Suppressor macrophage treated with lipopolysaccharide for 4 hours (primary cell): Measurements from ENCODE around the gene PRKD3.
"Not testable (repeated sequence)": the region's sequence is repeated elsewhere in the genome, so short reads cannot be mapped to it uniquely, and the experiment has no call there.

ENCODE experiments used
- DNase-seq: peaks from one replicate; pipeline ENCODE4 v3.0.0-alpha.2; 2020

The PRKD3 gene

DNA sequence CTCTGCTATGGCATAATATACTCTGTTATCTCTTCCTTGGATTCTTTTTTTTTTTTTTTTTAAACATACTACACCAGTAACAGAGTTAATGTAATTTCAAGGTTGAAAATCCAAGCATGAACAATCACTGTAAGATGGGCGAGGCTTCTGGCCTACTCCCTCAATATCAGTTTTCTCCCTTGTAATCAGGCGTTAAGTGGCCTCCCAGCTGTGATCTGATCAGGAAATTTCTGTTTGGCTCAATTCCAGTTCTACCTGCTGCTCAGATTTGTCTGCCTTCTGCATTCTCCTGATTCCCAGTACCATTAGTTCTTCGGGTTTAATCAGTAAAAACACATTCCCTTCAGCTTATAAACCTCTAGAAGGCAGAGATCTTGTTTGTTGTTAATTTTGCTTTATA is 18.6 kb downstream of the PRKD3 start:
- DNase-seq: no peak

DNA sequence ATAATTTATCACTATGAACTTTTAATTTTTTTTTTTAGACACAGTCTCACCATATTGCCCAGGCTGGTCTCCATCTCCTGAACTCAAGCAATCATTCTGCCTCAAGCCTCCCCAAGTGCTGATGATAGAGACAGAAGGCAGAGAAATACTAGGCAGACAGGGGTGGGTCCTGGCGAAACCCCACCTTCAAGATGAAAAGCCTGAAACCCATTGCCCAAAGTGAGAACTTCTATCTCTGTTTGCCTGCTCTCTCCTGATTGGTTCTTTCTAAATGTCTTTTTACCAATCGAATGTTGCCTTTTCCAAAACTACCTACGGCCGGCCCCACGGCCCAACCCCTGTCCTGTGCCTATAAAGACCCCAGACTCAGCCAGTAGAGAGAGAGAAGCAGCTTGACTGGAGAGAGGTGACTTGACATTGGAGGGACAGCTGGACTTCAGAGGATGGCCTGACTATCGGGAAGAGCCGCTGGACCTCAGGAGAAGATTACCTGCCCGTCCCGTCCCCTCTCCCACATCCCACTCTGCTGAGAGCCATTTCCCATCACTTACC is 21.9 kb downstream of the PRKD3 start:
- DNase-seq: no peak

DNA sequence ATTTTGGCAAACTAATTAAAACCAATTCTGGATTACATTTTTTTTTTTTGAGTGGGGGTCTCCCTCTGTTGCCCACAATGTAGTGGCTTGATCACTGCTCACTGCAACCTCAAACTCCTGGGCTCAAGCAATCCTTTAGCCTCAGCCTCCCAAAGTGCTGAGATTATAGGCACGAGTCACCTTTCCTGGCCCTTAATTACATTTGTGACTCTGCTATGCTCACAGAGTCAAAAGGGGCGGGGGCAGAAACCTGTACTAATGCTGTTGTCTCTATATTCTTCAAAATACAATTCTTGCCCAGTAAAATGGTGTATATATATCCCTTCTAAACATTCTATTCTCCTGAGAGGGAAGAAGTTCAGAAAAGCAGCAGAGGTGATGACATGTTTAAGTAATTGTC is 23.2 kb downstream of the PRKD3 start:
- no peak for DNase-seq

DNA sequence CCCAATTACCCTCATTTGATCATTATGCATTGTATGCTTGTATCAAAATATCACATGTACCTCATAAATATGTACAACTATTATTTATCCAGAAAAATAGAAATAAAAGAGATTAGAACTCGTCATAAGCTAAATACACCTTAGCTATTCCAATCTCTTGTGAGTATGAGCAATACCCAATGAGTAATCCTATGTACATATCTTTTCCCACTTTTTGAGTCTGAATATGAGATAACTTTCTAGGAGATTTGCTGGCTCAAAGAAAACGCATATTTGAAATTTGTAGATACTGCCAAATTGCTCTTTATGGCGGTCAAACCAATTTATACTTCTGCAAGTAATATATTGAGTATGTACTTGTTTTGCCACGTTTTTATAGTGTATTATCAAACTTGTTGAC is 24.1 kb downstream of the PRKD3 start:
- DNase-seq: no peak

DNA sequence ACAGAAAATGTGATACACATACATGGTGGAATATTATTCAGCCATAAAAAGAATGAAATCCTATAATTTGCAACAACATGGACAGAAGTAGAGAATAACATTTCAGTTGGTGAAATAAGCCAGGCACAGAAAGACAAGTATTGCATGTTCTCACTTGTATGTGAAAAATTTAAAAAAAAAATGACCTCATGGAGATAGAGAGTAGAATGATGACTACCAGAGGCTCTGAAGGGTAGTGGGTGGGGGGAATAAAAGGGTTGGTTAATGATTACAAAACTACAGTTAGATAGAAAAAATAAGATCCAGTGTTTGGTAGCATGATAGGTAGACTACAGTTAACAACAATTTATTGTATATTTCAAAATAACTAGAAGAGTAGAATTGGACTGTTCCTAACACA is 24.5 kb downstream of the PRKD3 start:
- DNase-seq: no peak

DNA sequence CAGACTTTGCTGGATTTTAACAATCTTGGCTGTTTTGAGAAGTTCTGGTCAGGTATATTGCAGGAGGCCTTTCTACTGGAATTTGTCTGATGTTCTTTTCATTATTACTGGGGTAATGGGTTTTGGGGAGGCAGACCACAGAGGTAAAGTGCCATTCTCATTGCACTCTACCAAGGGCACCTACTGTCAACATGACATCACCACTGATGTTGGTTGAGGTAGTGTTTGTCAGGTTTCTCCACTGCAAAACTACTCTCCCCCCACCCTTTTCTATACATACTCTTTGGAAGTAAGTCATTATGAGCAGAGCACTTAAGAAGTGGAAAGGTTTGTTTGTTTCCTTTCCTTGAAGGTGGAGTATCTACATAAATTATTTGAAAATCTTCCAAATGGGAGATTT is 27.0 kb downstream of the PRKD3 start:
- no peak for DNase-seq

DNA sequence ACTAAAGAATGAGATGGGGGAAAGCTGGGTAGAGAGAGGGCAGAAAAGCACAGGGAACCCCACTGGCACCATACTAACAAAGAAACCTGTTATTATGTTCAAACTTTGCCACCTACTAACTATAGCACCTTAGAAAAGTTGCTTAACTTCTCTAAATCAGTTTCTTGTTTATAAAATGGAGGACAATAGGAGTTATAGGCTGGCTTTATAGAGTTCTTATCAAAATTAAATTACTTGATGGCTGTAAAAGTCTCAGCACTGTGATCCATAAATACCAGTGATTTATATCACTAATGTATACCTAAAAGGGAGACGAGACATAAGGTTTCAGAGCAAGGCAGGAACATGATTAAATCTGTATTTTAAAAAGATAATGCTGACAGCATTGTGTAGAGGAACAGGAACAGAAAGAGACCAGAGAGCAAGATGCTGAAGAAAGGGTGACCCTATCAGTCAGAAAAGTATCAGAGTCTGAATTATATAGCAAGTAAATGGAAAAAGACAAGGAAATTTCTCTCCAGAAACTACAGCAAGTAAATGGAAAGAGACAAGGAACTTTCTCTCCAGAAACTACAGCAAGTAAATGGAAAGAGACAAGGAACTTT is 29.1 kb downstream of the PRKD3 start:
- DNase-seq: no peak

DNA sequence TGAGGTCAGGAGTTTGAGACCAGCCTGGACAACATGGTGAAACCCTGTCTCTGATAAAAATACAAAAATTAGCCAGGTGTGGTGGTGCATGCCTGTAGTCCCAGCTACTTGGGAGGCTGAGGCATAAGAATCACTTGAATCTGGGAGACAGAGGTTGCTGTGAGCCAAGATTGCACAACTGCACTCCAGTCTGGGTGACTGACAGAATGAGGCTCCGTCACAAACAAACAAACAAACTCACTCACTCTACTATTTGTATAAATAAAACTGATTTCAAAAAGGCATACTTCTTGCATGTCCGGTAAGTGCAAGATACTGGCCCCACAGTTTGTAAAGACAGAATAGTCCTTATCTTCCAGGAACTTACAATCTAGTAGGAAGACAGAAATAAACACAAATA is 29.8 kb downstream of the PRKD3 start:
- DNase-seq: not testable (repeated sequence)

DNA sequence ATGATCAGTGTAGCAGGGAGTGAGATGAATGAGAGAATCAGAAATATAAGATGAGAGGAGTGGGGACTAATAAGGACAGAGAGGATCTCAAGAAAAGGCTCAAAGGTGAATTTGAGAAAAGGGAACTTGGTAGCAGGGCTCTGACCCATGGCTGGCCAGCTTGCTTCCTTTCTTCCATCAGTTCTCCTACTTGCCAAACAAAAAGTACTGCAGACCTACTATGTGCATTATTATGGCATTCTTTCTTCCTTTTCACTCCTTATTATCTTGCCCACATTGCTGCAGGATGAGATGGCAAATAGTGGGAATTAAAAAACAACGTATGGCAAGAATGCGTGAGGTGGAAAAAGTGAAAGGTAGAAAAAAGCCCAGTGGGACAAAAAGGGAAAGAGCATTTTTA is 33.0 kb downstream of the PRKD3 start:
- DNase-seq: no peak

DNA sequence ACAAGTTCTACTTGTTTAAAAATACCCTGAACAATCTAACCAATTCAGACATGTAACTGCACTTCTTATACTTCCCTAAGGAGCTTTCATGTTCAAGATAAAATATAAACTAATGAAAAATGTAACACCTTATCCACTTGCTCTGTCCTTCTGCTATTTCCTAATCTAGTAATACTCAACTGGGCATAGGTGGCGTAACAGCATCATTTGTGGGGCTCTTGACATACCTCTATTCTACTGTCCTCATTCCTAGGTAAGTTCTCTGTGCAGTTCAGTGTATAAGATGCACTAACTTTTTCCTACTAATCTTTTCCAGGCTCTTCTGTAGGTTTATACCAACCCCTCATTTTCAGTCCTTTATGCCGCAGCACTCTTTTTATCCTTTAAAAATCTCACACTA is 36.7 kb downstream of the PRKD3 start:
- DNase-seq: no peak

DNA sequence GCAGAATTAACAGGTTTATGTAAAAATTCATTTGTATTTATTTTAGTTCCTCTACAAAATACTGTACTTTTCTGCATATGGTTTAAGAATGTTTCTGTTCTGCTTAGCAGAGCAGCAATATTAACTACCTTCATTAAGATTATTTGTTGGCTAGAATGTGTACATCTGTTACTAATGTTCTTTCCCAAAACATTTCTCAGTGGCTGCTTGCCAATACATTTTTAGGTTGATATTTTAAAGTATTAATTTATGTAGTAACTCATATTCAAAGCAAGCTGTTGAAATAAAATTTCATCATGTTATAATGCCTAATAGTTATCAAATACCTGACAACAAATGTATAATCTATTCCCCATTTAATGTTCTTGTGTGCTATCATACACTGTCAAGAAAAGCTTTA is 40.3 kb downstream of the PRKD3 start:
- no peak for DNase-seq

DNA sequence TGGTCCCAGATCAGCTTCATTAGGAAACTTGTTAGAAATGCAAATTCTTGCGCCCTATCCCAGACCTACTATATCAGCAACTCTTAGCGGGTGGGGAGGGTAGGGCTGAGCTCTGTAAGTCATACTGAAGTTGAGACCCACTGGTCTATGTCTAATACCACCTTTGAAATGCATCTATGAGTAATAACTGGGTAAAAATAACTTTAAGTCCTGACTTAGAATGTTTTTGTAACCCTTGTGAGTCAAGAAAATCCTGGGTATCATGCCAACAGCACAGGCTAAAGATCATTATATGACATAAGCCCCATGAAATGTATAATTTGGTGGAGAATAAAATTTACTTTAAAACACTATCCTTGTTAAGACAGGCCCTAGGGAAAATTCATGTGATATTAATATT is 41.4 kb downstream of the PRKD3 start:
- DNase-seq: no peak

DNA sequence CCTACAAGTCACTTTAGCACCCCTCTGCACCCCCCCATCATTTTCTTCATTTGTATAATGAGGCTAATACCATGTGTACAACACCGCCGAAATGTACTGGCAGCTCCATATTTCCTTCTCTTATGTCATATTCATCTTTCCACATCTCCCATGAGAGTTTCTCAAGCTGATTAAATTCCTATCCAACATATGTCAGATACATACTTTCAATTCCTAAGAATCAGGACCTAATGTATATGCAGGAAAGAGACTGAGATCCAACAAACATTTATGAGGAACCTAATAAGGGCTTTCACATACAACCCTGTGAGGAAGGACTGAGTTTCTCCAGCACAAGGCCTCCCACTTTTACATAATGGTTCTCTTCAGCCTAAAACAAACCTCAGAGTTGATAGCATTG is 41.9 kb downstream of the PRKD3 start:
- no peak for DNase-seq

DNA sequence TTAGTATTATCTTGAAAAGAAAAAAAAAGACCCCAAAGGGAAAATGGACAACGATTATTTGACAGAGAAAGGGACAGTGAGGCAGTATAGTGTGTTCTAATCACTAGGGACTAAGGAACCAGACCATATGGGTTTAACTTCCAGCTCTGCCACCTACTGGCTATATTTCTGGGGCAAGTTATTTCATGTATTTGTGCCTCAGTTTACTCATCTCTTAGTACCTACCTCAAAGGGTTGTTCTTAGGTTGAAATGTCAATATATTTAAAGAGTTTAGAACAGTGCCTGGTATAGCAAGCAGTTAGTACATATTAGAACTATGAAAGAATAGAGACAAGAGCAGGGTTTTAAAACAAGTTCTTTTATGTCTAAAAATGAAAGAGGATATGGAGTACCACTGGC is 42.7 kb downstream of the PRKD3 start:
- DNase-seq: no peak

DNA sequence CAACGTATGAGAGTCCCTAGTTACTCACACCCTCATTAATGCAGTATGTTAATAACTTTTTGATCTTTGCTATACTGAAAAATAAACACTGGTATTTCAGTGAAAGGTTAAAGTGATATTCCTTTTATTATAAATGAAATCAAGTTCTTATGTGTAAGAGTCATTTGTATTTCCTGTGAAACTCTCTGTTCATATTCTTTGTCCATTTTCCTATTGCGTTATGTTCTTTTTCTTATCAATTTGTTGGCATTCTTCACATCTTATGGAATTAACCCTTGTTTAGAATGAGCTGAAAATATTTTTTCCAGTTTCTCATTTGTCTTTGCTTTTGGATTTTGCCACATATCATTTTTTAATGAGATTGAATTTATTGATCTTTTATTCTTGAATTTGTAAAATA is 48.3 kb downstream of the PRKD3 start:
- DNase-seq: no peak
